Ovary (tissue), 9 donors: ENCODE data around the gene ARVCF. TPM values are rescaled to one million over a fixed set of nuclear protein-coding genes. Genes with fewer than 3 reads are reported as not detected.
A peak's percentile ranks its signal among the peaks of the same experiment; 100 is the strongest.

Source experiments
- DNase-seq, 5 donors: peaks; one replicate each; pipeline ENCODE4 v3.0.0-alpha.2; 2019 to 2020
- H3K27ac ChIP-seq, 2 donors: fragments of 200-600 bp; one replicate each; pipeline versions ENCODE4 v1.5.1 to v1.8.0; 2019 to 2022
- H3K27me3 ChIP-seq: fragments of 200-600 bp; one replicate; pipeline ENCODE4 v1.8.0; 2022
- H3K36me3 ChIP-seq: fragments of 200-600 bp; sonication (generic); one replicate; pipeline ENCODE4 v1.5.1; 2019
- H3K4me1 ChIP-seq: one replicate; pipeline ENCODE4 v1.8.1; 2013; ENCODE audit warnings: mild to moderate bottlenecking, moderate library complexity; ENCODE audit not compliant: insufficient read depth
- H3K4me3 ChIP-seq: fragments of 200-600 bp; sonication (generic); one replicate; pipeline ENCODE4 v1.5.1; 2017
- H3K9me3 ChIP-seq, 2 donors: fragments of 200-600 bp in 1 of 2; sonication (generic) in 1 of 2; one replicate each; pipeline versions ENCODE4 v1.5.1 to v1.8.1; 2013 to 2019; ENCODE audit warnings: mild to moderate bottlenecking in 1 of 2, moderate library complexity in 1 of 2
- CTCF ChIP-seq, 3 donors: fragments of 450-650 bp in 2 of 3; fragments of 200-600 bp in 1 of 3; IDR thresholded peaks; one replicate each; pipeline versions ENCODE4 v1.5.1 to v1.8.0; 2016 to 2022; ENCODE audit warnings: antibody characterized with exemption in 3 of 3, mild to moderate bottlenecking in 1 of 3
- EP300 ChIP-seq: sonication (generic); formaldehyde crosslinking; IDR thresholded peaks from one replicate; pipeline ENCODE4 v1.6.1; 2017; ENCODE audit warnings: antibody characterized with exemption
- POLR2A ChIP-seq: fragments of 450-650 bp; IDR thresholded peaks from one replicate; pipeline ENCODE4 v1.6.1; 2017; ENCODE audit warnings: antibody characterized with exemption, mild to moderate bottlenecking, moderate library complexity
- WGBS, 3 donors: extraction: QIAGEN DNeasy Blood & Tissue Kit in 1 of 3; methylation state at CpG; one replicate each; pipeline versions ENCODE4 v1.1.5 to v1.1.7; 2013 to 2017; 5-methylcytosine and 5-hydroxymethylcytosine counted together
- intact Hi-C, 4 donors: fragments of 100-400 bp; cut with DNase I; formaldehyde crosslinking; loops; one replicate each; pipeline versions ENCODE4 v1.11.0 to v1.15.1; 2022 to 2023
- polyA plus RNA-seq, 2 donors: library from polyadenylated mRNA; stranded (reverse); fragments of 200-250 nt in 1 of 2; fragments of 350-450 nt in 1 of 2; fragmentation: Illumina TruSeq in 1 of 2; extraction: RNeasy Lipid Tissue Mini Kit (QIAGEN cat#74804) in 1 of 2; gene quantifications; one replicate each; pipeline ENCODE4 v1.2.3, GENCODE V29; 2013 to 2014
- total RNA-seq, 7 donors: library from RNA; depleted of rRNA in 2 of 7; stranded (reverse); fragments of >200 nt in 2 of 7; fragmentation: NEBNext Ultra II Directional in 3 of 7; extraction: Animal tissue kit (Norgen Biotek cat#: 25700) in 3 of 7; gene quantifications; one replicate each; pipeline versions ENCODE4 v1.1.0 to v1.2.4, GENCODE V29; 2016 to 2023
- donor health status: DM: no; HTN: no; CAD: no; lungs with moderate emphysema.
- donor health status: DM: no; HTN: no; CAD: no.
- donor health status: Bipolar disorder and iron deficiency.
- donor health status: DM: yes; HTN: yes; CAD: no.
- donor health status: DM: no; HTN: no; CAD: no.
- donor health status: DM: yes; HTN: yes; CAD: no.

The ARVCF gene
- total and polyA plus RNA-seq, 9 donors = 0.42 to 23.8 (median 14.0) TPM

- WGBS, 3 donors = 81 to 87% (median 84%) methylated on average over 12 of the region's 12 CpGs
- intact Hi-C loops = loop anchor here in 1 of 4 donors (10.0 kb wide), 1 partner anchor 154 kb away; the partner anchor contains the start of genes RANBP1 and TRMT2A
- no peak overlapping the region for H3K4me3 ChIP-seq
- H3K27me3 ChIP-seq = no peaks in the 10 kb centered on the region
- peak overlapping the region; percentile 27 to 34 for H3K27ac ChIP-seq
- peaks cover 7% of the 10 kb centered on the region for H3K4me1 ChIP-seq
- no peaks in the 10 kb centered on the region for H3K9me3 ChIP-seq
- no peaks in the 10 kb centered on the region for H3K36me3 ChIP-seq
- DNase-seq = no peak
- TF ChIP-seq CTCF (IDR thresholded peaks at IDR 0.05) = no peak
- no peak for TF ChIP-seq POLR2A
- no peak for TF ChIP-seq EP300
Measured at GRCh38 chr22:19960491-19961200, 56.0 kb downstream of the ARVCF start.

- peak overlapping the region; percentile 63 to 77 for H3K27ac ChIP-seq
- TF ChIP-seq EP300 = no peak
- TF ChIP-seq CTCF (IDR thresholded peaks at IDR 0.05) = no peak
- no peak for TF ChIP-seq POLR2A
- H3K4me1 ChIP-seq = peaks cover 7% of the 10 kb centered on the region
- peak overlapping the region; percentile 27 for H3K4me3 ChIP-seq
- H3K9me3 ChIP-seq = no peaks in the 10 kb centered on the region
- intact Hi-C loops = loop anchor here in 1 of 4 donors (10.0 kb wide), 1 partner anchor 155 kb away; the partner anchor contains the start of genes RANBP1 and TRMT2A
- H3K27me3 ChIP-seq = no peaks in the 10 kb centered on the region
- peak in 2 of 5 donors; percentile 50 to 56 for DNase-seq
- whole genome bisulfite sequencing, 3 donors = 14 to 20% (median 15%) methylated on average over 10 to 13 of the region's 13 CpGs
- no peaks in the 10 kb centered on the region for H3K36me3 ChIP-seq
Measured at GRCh38 chr22:19959587-19960490, 56.8 kb downstream of the ARVCF start.

- H3K27me3 ChIP-seq = no peaks in the 10 kb centered on the region
- 15 to 20% (median 18%) methylated on average over 23 to 30 of the region's 30 CpGs for whole genome bisulfite sequencing, 3 donors
- H3K4me3 ChIP-seq = peak overlapping the region; percentile 27
- peaks cover 7% of the 10 kb centered on the region for H3K4me1 ChIP-seq
- peak; percentile 85 to 91 (median 87) for DNase-seq
- intact Hi-C loops = no loop called here
- TF ChIP-seq POLR2A (no peak), CTCF (IDR thresholded peaks at IDR 0.05) (no peak), EP300 (no peak)
- no peaks in the 10 kb centered on the region for H3K36me3 ChIP-seq
- H3K9me3 ChIP-seq = no peaks in the 10 kb centered on the region
- H3K27ac ChIP-seq = peak overlapping the region; percentile 63 to 77
Measured at GRCh38 chr22:19959043-19959586, 57.5 kb downstream of the ARVCF start.
